Tibial nerve (tissue), 4 donors: Measurements from ENCODE around the gene LACRT. TPM values are rescaled to one million over a fixed set of nuclear protein-coding genes. Genes with fewer than 3 reads are reported as not detected.

Source experiments
- DNase-seq, 2 donors: peaks; one replicate each; pipeline ENCODE4 v3.0.0-alpha.2; 2019; ENCODE audit warnings: low spot score in 2 of 2
- H3K27ac ChIP-seq, 4 donors: fragments of 200-600 bp; sonication (generic) in 3 of 4; one replicate each; pipeline ENCODE4 v1.5.1; 2017 to 2019; ENCODE audit warnings: mild to moderate bottlenecking in 1 of 4
- H3K27me3 ChIP-seq, 2 donors: fragments of 200-600 bp; sonication (generic) in 1 of 2; one replicate each; pipeline versions ENCODE4 v1.5.1 to v1.6.0; 2017 to 2019
- H3K36me3 ChIP-seq, 3 donors: fragments of 200-600 bp; sonication (generic); one replicate each; pipeline ENCODE4 v1.5.1; 2018 to 2019
- H3K4me1 ChIP-seq, 4 donors: fragments of 200-600 bp; sonication (generic) in 3 of 4; one replicate each; pipeline ENCODE4 v1.5.1; 2017 to 2019
- H3K4me3 ChIP-seq, 4 donors: fragments of 200-600 bp; sonication (generic) in 3 of 4; one replicate each; pipeline ENCODE4 v1.5.1; 2017 to 2019; ENCODE audit warnings: mild to moderate bottlenecking in 1 of 4, moderate library complexity in 1 of 4
- H3K9me3 ChIP-seq, 4 donors: fragments of 200-600 bp; sonication (generic) in 3 of 4; one replicate each; pipeline ENCODE4 v1.5.1; 2017 to 2019
- EP300 ChIP-seq, 2 donors: sonication (generic); formaldehyde crosslinking; IDR thresholded peaks; one replicate each; pipeline ENCODE4 v1.6.1; 2017; ENCODE audit warnings: antibody characterized with exemption in 2 of 2, mild to moderate bottlenecking in 1 of 2
- POLR2A ChIP-seq, 2 donors: fragments of 450-650 bp; IDR thresholded peaks; one replicate each; pipeline ENCODE4 v1.6.1; 2017; ENCODE audit warnings: antibody characterized with exemption in 2 of 2, mild to moderate bottlenecking in 2 of 2, moderate library complexity in 2 of 2
- WGBS, 2 donors: methylation state at CpG; one replicate each; pipeline ENCODE4 v1.1.5; 2018; 5-methylcytosine and 5-hydroxymethylcytosine counted together
- total RNA-seq, 4 donors: library from RNA; depleted of rRNA; stranded (reverse); fragments of >200 nt; gene quantifications; one replicate each; pipeline ENCODE4 v1.1.0, GENCODE V29; 2016
- TF ChIP-seq, protein P1 (sequence below), 5 experiments: fragments of 200-600 bp in 3 of 5; fragments of 450-650 bp in 2 of 5; sonication (generic) in 3 of 5; IDR thresholded peaks; one replicate each; pipeline ENCODE4 v1.5.1; 2016 to 2019; ENCODE audit warnings: antibody characterized with exemption in 5 of 5, mild to moderate bottlenecking in 3 of 5, moderate library complexity in 2 of 5

The LACRT gene, protein sequence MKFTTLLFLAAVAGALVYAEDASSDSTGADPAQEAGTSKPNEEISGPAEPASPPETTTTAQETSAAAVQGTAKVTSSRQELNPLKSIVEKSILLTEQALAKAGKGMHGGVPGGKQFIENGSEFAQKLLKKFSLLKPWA
- not detected for total RNA-seq

DNA sequence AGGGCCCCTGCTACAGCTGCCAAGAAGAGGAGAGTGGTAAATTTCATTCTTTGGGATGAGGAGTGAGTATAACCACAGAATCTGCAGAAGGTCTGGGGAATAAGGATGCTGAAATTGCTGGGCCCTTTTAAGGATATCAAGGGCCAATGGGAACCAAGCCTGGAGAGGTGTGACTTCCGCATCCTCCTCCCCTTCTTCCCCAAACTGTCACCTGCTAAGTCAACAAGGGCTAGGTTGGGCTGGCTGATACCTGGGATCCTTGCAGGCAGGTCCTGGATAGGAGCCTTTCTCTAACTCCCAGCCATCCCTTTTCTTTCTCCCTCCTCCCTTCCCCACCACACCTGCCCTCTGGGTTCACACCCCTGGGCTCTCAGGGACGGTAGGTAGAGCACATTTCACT, at the start of gene LACRT:
Gene LACRT, minus strand, starts transcription at position 101 of the 400 bp plus-strand sequence. Its CDS starts 54 bp downstream, at position 47.
- TF ChIP-seq EP300 (IDR thresholded peaks at IDR 0.05) (no peak), POLR2A (IDR thresholded peaks at IDR 0.05) (no peak)
- TF ChIP-seq, protein P1, sequence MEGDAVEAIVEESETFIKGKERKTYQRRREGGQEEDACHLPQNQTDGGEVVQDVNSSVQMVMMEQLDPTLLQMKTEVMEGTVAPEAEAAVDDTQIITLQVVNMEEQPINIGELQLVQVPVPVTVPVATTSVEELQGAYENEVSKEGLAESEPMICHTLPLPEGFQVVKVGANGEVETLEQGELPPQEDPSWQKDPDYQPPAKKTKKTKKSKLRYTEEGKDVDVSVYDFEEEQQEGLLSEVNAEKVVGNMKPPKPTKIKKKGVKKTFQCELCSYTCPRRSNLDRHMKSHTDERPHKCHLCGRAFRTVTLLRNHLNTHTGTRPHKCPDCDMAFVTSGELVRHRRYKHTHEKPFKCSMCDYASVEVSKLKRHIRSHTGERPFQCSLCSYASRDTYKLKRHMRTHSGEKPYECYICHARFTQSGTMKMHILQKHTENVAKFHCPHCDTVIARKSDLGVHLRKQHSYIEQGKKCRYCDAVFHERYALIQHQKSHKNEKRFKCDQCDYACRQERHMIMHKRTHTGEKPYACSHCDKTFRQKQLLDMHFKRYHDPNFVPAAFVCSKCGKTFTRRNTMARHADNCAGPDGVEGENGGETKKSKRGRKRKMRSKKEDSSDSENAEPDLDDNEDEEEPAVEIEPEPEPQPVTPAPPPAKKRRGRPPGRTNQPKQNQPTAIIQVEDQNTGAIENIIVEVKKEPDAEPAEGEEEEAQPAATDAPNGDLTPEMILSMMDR (IDR thresholded peaks at IDR 0.05): no peak
- no peaks in the 10 kb centered on the region for H3K27me3 ChIP-seq
- 79 to 84% methylated on average over 2 of the region's 2 CpGs for WGBS, 2 donors

DNA sequence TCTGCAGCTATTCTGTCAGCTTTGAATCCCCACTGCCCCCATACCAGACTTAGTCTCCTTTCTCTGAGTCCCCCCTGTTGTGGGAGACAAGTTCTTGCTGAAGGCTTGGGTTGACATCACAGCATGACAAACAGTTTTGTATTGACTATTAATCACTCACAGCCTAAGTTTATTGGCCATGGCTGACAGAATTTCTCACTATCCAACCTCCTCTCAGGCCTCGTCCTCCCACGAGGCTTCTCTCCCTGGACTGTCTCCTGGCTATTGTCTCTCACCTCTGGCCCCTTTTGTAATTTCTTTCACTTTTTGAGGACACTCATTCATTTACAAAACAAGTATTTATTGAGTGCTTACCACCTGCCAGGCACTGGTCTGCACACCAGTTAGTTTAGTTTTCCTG, 48.7 kb upstream of the LACRT start:
- H3K4me1 ChIP-seq: no peaks in the 10 kb centered on the region
- TF ChIP-seq EP300 (IDR thresholded peaks at IDR 0.05): no peak
- TF ChIP-seq, protein P1 (IDR thresholded peaks at IDR 0.05): no peak
- no peak for TF ChIP-seq POLR2A (IDR thresholded peaks at IDR 0.05)
- H3K27me3 ChIP-seq: peaks cover 0 to 9% of the 10 kb centered on the region in 2 donors
- no peak overlapping the region for H3K27ac ChIP-seq
- WGBS, 2 donors: 36 to 43% methylated on average over 2 of the region's 2 CpGs
- H3K9me3 ChIP-seq: no peaks in the 10 kb centered on the region
- DNase-seq: no peak
- no peak overlapping the region for H3K4me3 ChIP-seq
- H3K36me3 ChIP-seq: no peaks in the 10 kb centered on the region

More for the DNA sequence above, at the start of gene LACRT:
- Histone ChIP-seq H3K4me3 (no peak within 1 kb of the TSS), H3K9me3 (no peaks in the 10 kb centered on the region), H3K4me1 (no peaks in the 10 kb centered on the region), H3K27ac (no peak within 1 kb of the TSS), H3K36me3 (no peaks in the 10 kb centered on the region)
- no peak for DNase-seq

DNA sequence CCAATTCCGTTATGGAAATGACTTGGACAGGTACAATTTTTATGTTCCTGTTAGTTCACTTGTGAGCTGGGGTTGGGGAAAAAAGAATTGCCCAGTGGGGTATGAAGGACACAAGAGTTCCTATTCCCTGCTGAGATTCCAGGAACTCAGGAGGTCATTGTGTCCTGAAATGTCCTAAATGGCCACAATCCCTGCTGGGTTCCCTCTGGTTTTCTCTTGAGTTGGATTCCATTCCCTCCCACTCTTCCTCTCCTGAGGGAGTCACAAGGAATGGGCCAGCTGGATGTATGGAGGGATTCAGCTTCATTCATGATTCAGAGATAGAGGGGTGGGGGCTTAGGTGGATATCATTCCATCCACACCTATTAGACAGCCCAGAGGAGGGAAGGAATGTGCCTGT, 48.0 kb upstream of the LACRT start:
- Histone ChIP-seq H3K27me3 (peaks cover 0 to 9% of the 10 kb centered on the region in 2 donors), H3K4me3 (no peak overlapping the region), H3K27ac (no peak overlapping the region), H3K4me1 (no peaks in the 10 kb centered on the region), H3K9me3 (no peaks in the 10 kb centered on the region), H3K36me3 (no peaks in the 10 kb centered on the region)
- DNase-seq: no peak
- WGBS, 2 donors: 77 to 78% methylated on average over 1 of the region's 1 CpG
- TF ChIP-seq, protein P1 (IDR thresholded peaks at IDR 0.05): no peak
- TF ChIP-seq POLR2A (IDR thresholded peaks at IDR 0.05) (no peak), EP300 (IDR thresholded peaks at IDR 0.05) (no peak)

DNA sequence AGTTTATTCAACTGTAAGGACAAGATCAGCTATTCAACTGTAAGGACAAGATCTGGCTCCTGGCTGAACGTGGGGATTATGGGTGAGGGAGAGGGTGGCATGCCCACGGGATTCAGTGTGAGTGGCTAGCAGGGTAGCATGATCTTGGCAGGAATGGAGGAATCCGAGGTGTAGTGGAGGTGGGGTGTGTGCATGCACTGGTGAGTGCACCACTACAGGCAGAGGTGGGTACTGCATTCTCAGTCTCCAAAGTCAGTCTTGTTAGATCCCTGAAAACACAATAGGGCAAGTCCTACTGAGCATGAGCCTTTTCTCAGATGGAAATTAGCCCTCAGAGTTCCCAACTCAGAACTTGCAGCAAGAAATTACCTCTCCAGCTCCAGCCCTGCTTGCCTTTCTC, 45.7 kb upstream of the LACRT start:
- Histone ChIP-seq H3K27me3 (peaks cover 0 to 9% of the 10 kb centered on the region in 2 donors), H3K27ac (no peak overlapping the region), H3K36me3 (no peaks in the 10 kb centered on the region), H3K4me1 (no peaks in the 10 kb centered on the region), H3K9me3 (no peaks in the 10 kb centered on the region), H3K4me3 (no peak overlapping the region)
- 53 to 58% methylated on average over 3 of the region's 3 CpGs for WGBS, 2 donors
- DNase-seq: no peak
- no peak for TF ChIP-seq EP300 (IDR thresholded peaks at IDR 0.05)
- TF ChIP-seq, protein P1 (IDR thresholded peaks at IDR 0.05): peak in 2 of 5 experiments; percentile 13 to 31

DNA sequence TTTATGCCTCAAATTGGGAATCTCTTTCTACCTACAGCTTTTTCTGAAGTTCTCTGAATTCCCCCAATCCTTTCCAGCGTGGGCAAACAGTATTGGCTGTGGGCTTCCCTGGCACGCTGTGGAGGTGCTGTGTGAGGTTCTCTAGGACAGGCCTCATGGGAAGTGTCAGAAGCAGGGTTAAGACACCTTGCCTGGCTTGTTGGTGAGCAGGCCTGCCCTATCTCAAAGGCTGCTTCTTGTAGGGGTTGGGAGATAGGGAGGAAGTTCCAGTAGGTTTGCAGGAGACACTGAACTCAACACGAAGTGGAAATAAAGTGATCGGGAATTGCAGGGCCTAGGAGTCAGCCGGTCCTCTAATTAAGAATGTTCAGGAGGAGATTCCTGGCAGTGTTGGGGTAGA, 43.4 kb upstream of the LACRT start:
- WGBS, 2 donors: 78% methylated on average over 5 of the region's 5 CpGs
- TF ChIP-seq POLR2A (IDR thresholded peaks at IDR 0.05) (no peak), EP300 (IDR thresholded peaks at IDR 0.05) (no peak)
- TF ChIP-seq, protein P1 (IDR thresholded peaks at IDR 0.05): no peak

More for the DNA sequence above, 43.4 kb upstream of the LACRT start:
- DNase-seq: no peak
- H3K27ac ChIP-seq: no peak overlapping the region
- H3K27me3 ChIP-seq: no peaks in the 10 kb centered on the region
- no peaks in the 10 kb centered on the region for H3K36me3 ChIP-seq
- H3K4me3 ChIP-seq: no peak overlapping the region
- no peaks in the 10 kb centered on the region for H3K9me3 ChIP-seq
- no peaks in the 10 kb centered on the region for H3K4me1 ChIP-seq
